SHP77 treated with DMSO at 0.1 percent for 48 hours (cell line): Measurements from ENCODE around the gene PMP22.

Experiments
- DNase-seq: peaks from one replicate; lab custom pipeline; 2025; lab: John Stamatoyannopoulos, UW

The PMP22 gene

DNA sequence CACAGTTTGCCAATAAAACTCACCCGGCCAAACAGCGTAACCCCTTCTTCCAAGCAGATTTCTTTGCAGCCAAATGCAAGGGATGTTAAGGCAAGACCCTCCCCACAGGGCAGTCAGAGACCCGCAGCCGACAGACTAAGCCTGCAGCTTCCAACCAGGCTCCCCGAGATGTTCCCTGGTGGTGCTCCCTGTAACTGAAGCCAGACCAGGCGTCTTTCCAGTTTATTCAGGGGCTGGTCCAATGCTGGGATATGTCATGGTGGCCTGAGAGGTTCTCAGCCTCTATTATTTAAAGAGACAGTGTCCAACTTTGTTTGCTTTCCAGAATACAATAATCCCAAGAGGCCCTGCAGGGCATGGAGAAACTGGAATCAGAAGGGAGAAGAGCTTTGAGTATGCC lies at the start of gene PMP22:
TSS of gene PMP22 (minus strand) at position 196 of the 400 bp plus-strand sequence. CDS start 4,599 bp downstream, outside the sequence.
- DNase-seq: no peak

DNA sequence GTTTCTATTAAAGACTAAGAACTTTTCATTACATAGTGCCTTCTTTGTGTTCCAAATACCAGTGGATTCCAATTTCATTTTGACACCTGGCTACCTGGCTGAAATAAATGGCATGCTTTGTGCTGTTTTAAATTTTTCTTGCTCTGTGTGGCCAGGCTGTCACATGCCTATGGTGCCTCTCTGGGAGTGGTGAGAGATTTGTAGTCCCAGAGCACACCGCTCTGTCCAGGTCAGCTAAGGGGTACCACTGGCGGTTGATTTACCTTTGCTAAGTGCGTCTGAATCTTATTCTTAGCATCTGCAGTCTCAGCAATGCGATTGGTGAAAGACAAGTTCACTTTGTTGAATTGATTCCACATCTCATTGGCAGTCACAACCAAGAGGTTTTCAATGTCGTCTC lies 46.9 kb upstream of the PMP22 start:
- DNase-seq: no peak

DNA sequence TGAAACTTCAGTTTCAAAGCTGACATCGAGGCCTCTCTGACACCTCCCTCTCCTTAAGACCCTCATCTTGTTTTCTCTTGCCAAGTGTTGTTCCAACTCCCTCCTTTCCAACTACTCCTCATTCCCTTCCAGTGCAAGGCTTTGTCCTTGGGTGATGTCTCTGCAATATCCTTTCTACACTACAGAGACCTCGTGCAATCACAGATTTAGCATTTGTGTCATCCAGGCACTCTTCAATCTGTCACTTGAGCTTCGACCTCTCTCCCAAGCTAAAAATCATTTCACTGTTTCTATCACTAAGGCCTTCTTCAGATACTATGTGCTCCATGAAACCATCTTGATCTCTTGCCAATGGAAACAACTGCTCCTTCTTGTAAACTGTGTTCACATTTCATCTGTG lies 44.7 kb upstream of the PMP22 start:
- no peak for DNase-seq

DNA sequence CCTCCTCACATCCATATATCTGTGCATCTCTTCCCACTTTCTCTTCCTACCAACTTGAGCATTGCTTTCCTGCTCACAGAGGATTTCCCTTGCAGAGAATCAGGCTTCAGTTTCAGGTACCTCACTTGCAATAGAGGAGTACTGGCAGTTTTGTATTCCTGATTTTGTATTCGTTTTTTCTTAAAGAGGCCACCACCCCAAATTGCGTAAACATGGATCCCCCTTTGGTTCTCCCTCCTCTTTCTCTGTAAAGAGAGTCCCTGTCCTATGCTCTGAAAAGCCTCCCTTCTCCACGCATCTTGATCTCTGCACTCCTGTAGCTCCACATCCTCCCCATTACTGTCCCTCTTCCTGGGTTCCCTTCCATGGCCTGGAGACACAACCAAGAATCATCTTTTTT lies 44.1 kb upstream of the PMP22 start:
- DNase-seq: no peak

DNA sequence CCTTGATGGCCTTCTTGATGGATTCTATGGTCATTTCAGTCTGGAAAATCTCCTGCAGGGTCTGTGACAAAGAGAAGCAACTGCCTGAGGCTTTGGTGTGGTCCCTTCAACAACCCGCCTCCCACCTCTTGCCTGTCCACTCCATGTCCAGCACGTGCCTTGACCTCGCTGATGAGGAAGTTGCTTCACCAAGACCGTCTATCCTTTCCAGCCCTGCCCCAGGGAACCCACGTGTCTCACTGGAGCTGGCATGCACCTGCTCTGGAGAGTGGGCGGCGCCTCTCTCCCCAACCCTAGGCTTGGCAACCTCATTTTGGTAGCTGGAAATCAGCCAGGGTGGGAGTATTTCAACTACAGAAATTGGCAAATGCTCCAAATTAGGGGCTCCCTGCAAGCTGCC lies 43.6 kb upstream of the PMP22 start:
- DNase-seq: no peak

DNA sequence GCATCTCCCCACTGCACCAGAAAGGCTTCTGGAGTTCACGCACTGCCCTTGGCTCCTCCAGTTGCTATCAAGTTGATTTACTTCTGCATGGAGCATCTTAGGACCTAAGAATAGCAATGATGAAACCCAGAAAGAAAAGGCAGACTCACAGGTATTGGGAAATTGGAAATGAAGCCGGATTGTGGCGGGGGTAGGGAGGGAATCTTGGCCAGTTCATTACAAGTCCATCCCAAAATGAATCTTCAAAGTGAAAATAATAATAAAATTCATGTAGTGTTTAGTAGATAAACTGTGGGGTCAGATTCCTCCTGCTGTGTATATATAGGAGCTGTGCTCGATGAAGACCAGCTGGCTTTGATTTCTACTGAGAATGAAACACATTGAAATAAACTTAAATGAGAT lies 42.6 kb upstream of the PMP22 start:
- DNase-seq: no peak

DNA sequence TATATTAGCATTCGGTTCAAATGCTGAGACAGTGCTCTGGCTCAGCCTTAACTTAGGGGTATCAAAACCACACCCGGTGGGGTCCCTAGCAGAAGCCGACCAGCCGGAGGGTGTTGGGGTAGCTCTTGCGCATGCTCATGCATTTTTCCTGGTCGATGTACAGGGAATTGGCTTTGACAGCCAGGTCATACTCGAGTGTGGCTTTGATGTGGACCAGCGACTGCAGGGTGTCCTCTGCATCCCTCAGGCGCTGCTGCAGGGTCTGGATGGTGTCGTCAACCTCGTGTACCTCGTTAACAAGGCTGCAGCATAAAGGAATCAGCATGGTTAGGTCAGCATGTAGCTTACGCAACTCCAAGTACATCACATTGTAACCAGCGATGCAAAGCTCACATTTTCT lies 38.7 kb upstream of the PMP22 start:
- DNase-seq: no peak

DNA sequence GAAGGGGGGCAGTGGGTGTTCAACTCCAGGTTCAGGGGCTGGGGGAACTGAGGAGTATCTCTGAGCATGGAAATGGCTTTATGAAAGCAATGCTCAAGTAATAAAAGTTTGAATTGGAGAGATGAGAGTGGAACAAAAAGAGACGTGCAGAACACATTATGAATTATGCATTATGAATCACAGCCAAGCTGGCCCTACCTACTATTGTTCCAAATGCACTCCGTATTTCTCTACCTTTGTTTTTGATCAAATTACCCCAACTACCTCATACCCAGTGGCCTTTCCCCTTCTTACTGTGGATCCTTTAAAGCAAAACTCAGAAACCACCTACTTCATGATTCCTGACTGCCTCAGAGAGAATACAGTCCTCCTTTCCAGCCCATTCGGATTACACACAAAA lies 38.1 kb upstream of the PMP22 start:
- DNase-seq: no peak

DNA sequence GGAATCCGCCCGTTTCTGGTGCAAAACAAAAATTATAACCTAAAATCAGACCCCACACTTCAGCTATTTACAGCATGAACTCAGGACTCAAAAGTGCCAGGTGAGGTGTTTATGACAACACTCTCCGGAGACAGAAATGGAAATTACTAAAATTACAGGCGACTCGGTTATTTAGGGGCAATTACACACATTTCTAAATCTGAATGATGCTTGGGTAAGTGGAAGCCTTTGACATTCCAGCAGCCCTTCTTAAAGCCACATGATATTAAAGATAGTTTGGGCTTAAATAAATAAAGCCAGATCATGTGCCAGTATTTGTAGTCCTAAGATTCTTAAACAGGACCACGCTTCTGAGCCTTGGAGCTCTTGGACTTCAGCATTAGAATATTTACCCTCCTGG lies 36.7 kb upstream of the PMP22 start:
- no peak for DNase-seq

DNA sequence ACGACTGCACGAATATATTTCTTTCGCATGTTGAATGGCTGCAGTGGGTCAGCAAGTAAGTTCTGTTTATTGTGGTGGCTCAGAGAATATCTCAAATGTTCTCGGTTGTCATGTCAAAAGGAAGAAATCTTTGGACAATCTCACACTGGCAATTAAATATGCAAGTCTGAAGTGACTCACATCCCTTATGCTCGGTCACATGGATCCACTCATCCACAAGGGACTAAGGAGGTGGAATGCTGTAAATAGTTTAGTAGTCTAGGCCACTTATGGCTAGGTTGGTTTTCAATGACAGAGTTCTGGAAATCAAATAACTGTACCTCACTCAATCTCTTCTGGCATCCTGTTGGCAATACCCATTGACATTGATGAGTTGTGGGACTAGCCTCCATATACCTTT lies 33.0 kb upstream of the PMP22 start:
- DNase-seq: no peak

DNA sequence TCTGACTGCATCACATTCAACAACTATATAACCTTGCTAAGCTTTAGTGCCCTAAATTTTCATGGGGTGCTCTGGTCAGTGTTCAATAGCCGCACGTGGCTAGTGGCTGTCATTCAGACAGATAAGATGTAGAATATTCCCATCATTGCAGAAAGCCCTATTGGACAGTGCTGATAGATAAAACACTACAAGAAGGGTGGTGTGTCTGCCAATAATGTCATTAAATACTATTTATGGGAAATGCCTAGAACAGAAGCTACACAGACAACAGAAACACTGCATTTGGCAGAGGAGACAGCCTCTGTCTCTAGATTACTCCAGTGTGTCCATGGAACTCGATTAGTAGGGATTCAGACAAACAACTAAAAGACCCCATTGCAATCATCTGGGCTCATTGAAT lies 28.4 kb upstream of the PMP22 start:
- no peak for DNase-seq

DNA sequence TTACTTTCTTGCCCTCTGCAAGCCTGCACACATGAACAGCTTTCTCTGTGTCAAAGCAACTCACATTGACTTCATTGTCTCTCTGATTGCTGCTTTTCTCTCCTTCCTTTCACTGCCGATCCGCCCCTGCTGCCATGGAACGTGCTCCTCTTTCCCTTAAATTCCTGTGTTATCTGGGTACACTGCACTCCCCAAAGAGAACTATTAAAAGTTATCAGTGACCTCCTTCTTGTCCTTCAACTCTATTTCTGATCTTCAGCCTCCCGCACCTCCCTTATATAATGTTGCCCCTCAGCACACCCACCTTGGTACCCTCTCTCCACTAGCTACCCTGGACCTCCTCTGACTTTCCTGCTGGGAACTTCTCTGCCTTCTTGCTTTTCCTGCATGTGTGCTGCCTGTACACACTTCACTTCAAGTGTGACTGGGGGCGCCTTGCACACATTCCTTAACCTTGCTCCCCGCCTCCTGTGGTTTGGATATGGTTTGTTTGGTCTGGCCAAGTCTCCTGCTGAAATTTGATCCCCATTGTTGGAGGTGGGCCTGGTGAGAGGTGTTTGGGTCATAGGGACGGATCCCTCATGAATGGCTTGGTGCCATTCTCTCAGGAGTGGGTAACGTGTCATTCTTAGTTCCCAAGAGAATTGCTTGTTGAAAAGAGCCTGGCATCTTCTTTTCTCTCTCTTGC lies 26.7 kb upstream of the PMP22 start:
- no peak for DNase-seq

DNA sequence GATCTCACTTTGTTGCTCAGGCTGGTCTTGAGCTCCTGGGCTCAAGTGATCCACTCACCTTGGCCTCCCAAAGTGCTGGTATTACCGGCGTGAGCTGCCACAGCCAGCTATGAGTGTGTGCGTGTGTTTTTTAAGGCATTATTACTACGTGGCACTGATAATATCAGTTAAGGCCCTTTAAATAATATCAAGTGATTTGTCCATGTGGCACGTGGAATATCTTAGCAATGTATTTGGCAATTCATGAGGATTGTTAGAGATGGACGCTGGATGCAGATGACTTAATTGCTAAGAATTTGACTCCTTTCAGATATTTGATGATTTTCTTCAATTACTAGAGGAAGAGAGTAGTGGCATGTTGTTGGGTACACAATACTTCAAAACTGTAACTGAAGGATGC lies 25.5 kb upstream of the PMP22 start:
- DNase-seq: no peak

DNA sequence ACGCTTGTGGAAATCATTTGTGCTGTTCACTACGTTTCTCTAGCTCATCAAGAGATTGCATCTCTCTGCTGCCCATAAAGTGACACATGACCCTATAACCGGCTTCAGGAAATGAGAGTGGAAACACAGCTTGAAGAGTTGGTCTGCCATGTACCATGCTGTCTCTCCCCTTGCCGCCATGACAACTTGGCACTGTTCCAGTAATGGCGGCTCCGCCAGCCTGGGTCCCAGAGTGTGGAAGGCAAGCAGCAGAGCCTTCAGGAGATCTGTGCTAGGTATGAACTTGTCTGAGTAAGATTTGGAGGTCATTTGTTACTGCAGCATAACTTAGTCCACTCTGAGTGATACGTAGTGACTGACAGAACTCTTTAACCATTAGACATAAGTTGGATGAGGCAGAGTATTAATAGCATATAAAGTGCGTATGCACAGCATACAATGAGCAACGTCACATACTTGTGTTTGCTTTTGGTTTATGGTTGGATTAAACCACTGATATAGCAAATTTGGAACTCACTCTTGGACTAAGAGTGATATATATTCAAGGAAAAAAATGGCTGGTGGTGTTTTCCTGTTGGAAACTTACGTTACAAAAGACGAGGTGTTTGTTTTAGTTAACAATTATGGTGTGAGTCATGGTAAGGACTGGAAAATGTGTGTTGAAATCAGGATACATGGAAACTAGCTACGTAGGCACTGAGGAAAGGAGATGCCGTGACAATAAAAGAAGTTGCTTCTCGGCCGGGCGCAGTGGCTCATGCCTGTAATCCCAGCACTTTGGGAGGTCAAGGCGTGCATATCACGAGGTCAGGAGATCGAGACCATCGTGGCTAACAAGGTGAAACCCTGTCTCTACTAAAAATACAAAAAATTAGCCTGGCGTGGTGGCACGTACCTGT lies 24.4 kb upstream of the PMP22 start:
- DNase-seq: peak; percentile 79

DNA sequence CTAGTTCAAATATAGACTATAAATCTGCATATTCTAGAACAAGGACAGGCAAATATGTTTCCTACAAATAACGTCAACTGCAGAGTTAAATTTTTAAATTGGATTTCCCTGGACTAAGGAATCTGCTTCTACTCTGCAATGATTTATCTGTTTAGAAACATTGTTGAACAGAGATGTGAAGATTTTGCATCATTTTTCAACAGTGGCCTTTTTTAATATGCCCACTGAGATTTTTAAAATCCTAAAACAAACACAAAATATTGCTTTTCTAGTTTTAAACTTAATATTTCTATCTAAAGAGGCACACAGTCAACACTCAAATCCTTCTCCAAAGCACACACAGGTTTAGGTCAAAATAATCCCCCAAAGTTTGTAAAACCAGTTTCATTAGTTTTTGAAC lies 23.7 kb upstream of the PMP22 start:
- no peak for DNase-seq

DNA sequence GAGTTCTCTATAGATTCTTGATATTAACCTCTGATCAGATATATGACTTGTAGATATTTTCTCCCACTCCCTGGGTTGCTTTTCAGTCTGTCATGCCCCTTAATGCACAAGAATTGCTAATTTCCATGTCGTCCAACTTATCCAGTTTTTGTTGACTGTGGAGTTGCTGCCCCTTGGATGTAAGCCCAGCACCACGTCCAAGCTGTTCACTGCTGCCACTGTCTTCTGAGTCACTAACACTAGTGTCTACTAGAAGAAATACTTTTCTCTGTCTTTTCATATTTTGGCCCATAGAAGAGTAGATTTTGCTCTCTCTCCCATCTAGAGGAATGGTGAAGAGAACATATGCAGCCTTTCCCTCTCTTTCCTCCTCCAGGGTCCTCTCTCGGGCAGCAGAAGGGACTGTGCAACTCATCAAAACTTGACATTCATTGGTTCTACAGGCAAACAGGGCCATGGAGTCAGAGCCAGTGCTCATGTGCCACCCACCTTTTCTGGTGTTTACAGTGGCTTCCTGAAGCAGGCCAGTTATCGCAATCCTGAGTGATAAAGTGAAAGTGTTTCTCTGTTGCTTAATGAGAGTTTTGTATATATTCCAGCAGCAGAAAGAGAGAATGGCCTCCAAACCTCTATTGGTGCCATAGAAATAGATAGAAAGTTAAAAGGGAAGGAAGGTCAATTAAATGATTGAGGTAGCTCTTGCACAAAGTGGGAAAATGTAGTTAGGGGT lies 22.6 kb upstream of the PMP22 start:
- DNase-seq: no peak

DNA sequence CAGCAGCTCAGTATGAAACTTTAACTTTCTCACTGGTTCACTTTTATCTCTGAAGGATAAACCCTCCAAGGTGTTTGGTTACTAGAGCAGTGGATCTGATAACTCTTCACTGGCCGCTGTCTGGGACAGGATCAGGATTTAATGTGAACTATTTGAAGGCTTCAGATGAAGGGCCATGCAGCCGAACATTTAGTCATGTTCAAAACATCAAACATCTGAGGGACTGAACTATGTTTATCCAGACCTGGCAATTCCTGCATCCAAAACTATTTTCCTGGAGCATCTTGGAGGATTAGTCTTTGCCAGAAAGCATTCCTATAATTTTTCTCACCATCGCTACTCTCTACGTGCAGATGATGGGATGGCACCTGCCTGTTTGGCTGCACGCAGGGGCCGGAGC lies 20.3 kb upstream of the PMP22 start:
- no peak for DNase-seq

DNA sequence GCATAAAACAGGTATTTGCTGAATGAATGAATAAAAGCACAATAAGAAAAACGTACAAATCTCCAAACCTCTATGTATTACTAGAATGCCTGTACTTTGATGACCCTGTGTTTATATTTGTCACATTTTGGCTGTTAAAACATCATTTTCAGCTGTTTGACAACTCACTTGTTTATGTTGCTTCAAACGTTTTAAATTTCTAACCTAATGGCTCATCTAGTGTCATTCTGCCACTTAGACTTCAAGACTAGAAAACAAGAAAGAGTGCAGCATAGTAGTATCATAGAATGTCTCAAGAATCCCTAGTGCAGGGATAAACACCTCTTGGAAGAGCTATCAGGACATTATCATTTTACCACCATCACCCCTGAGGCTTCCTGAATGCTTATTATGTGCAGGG lies 19.4 kb upstream of the PMP22 start:
- no peak for DNase-seq

DNA sequence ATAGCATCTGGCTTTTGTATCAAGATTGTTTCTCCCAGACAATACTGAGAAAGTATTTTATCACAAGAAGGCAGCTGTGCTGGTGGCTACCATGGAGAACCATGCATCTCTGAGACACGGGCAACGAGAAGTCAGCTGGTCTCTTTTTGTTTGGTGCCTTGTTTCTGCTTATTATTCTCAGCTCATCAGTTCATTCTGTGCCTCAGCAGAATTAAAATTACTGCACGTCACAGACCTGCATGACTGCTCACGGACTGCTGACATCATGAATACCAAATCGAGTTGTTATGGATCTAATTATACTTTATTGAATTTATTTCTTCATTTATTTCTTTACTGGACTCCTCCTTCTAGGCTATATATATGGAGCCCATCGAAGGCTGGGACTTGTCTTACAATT lies 19.0 kb upstream of the PMP22 start:
- DNase-seq: no peak

DNA sequence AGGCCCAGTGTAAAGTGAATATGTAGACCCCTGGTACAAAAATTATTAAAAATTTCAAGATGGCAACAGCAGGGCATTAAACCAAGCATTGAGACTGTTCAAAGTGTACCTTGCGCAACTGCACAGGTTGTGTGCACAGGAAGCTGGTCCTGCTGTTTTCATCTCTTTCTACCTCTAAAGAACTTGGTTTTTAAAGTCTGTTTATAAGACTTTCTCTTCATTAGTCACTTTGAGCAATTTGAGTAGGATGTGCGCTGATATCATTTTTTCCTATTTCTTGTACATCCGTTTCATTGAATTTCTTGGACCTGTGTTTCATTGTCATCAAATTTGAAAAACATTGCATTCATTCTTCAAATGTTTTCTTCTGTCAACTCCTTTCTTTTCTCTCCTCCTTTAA lies 16.8 kb upstream of the PMP22 start:
- no peak for DNase-seq

DNA sequence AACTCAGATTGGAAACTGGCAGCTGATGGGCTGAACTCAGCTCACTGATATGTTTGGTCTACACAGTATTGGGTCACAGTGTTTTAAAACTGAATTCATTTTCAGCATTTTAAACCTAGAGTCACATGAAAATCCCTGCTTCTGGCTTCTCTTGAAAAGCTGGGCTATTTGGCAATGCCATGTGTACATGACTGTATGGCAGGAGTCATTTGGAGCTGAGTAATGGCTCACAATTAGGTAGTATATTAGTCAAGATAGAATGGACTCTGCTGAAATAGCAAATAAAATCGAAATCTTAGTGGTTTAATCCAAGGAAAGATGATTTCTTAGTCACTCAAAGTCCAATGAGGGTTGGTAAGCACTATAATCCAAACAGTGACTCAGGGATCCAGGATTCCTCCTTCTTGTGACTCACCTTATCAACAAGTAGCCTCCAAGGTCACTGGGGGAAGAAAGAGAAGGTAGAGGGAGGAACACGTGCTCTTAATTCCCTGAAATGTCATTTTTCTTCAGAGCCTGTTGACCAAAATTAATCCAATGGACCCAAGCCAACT lies 13.9 kb upstream of the PMP22 start:
- no peak for DNase-seq

DNA sequence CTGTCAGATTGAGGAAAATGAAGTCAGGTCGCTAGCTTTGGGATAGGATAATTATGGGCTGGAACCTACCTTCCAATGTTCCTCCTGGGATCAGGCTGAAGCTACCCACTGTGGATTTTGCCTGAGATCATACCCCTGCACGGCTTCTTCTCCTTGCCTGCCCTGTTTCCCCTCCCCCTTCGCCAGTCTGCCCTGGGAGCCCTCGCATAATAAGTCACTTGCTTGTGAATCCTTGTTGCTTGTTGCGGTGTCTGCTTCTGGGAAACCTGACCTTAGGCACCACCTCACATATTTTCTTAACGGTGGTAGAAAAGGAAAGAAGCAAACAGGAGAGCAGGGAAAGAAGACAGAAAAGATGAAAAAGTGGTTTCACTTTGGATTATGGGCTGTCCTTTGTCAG lies 13.3 kb upstream of the PMP22 start:
- peak; percentile 7 for DNase-seq

DNA sequence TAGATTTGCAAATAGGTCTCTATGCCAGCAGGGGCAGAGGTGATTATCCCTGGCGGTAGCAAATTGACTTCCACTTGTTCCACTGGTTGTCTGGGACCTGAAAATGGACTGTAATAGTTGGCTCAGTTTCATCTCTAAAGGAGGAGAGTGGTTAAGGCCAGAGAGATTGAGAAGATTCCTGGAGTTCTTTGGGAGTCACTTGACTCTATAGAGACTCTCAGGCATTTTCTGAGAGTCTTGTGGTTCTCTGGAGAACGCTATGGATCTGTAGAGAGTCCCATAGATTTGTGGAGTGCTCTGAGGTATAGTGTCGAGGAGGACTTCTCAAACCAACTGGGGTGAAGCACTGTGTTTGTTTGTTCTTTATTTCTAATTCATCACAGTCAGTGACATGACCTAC lies 8.9 kb upstream of the PMP22 start:
- no peak for DNase-seq
